Glutamatergic neuron (in vitro differentiated cells): ENCODE measurements around the gene STS. TPM values are rescaled to one million over a fixed set of nuclear protein-coding genes. Genes with fewer than 3 reads are reported as not detected.

Source experiments
- DNase-seq: peaks from one replicate; pipeline ENCODE4 v3.0.0; 2022
- H3K27ac Mint-ChIP-seq: one replicate; pipeline ENCODE4 v1.8.0; 2020; ENCODE audit warnings: mild to moderate bottlenecking, mixed read lengths, inconsistent platforms; ENCODE audit not compliant: unreplicated experiment
- H3K27me3 Mint-ChIP-seq: one replicate; pipeline ENCODE4 v1.8.0; 2020; ENCODE audit warnings: mild to moderate bottlenecking, moderate library complexity, mixed read lengths, inconsistent platforms; ENCODE audit not compliant: unreplicated experiment
- H3K36me3 Mint-ChIP-seq: one replicate; pipeline ENCODE4 v1.8.0; 2020; ENCODE audit warnings: mild to moderate bottlenecking, mixed read lengths, inconsistent platforms; ENCODE audit not compliant: unreplicated experiment
- H3K4me1 Mint-ChIP-seq: one replicate; pipeline ENCODE4 v1.8.0; 2020; ENCODE audit warnings: mild to moderate bottlenecking, low read depth, mixed read lengths, inconsistent platforms; ENCODE audit not compliant: unreplicated experiment
- H3K4me3 Mint-ChIP-seq: one replicate; pipeline ENCODE4 v1.8.0; 2020; ENCODE audit warnings: mild to moderate bottlenecking, mixed read lengths, inconsistent platforms; ENCODE audit not compliant: unreplicated experiment
- H3K9me3 Mint-ChIP-seq: one replicate; pipeline ENCODE4 v1.8.0; 2020; ENCODE audit warnings: mild to moderate bottlenecking, moderate library complexity, mixed read lengths, inconsistent platforms; ENCODE audit not compliant: unreplicated experiment
- CTCF ChIP-seq: fragments of 200-600 bp; sonication (generic); IDR thresholded peaks from one replicate; pipeline ENCODE4 v1.5.0; 2021; ENCODE audit not compliant: partially characterized antibody, unreplicated experiment
- total RNA-seq: library from RNA; stranded (reverse); fragmentation: NEBNext Ultra II Directional; extraction: Animal tissue kit (Norgen Biotek cat#: 25700); gene quantifications from one replicate; pipeline ENCODE4 v1.2.1, GENCODE V29; 2021; ENCODE audit not compliant: unreplicated experiment

The STS gene
- total RNA-seq, 1 donor from 2014 or later = 7.2 TPM

DNA sequence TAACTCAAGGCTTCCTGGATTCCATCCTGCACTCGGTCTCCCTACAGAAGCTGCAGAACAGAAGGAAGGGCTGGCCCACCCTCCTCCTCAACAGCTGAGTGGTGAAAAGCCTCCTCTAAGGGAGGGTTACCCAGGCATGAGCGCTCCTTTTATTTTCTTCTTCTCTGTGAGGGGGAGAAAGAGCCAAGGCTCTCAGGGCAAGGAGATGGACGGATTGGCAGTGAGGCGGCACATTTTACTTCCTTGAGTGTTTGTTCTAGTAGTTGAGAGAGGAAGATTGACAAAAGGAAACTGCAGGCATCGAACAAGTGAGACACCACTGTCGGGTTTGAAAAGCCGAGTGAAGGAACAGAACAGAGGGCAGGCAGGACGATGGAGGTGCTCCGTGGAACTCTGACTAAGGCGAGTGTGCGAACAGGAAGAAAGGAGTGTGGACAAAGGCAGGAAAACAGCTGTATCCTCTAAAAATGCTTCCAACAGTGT is 38.4 kb upstream of the STS start:
- DNase-seq = no peak
- Mint-ChIP-seq H3K27me3 (peaks cover 3% of the 10 kb centered on the region), H3K36me3 (no peaks in the 10 kb centered on the region), H3K4me3 (peak overlapping the region; percentile 39), H3K4me1 (peaks cover 19% of the 10 kb centered on the region), H3K27ac (peak overlapping the region; percentile 92), H3K9me3 (peaks cover 4% of the 10 kb centered on the region)
- TF ChIP-seq CTCF = no peak

DNA sequence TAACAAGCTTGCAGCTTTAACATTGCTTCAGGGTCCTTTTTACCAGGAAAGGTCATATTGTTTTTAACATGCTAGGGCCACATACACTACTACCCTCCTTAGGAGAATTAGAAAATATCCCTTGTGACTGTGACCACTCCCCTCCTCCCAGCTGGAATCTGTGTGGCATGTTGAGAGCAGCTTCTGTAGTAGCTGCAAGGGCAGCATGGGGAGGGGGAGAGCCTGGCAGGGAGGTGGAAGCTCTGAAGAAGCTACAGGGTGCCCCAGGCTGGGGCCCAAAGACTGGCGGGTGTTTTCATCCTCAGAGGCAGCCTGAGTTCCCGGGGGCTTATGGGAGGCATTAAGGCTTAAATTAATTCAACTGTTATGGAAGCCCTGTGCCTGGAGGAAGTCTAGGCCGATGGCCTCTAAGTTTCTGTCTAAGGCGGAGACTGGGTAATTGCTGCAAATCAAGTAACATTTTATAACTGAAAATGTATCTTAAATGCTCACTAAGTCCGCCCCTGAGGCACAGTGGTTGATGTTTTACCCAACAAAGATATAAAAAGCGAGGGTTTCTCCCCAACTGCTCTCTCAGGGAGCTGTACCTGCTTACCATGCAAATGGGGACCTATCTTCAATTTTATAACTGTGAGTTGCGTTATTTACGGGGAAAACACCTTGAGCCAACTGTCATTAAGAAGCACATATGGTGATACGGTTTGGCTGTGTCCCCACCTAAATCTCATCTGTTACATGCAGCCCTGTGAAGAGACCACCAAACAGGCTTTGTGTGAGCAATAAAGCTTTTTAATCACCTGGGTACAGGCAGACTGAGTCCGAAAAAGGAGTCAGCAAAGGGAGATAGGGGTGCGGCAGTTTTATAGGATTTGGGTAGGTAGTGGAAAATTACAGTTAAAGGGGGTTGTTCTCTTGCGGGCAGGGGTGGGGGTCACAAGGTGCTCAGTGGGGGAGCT is 37.4 kb upstream of the STS start:
- Mint-ChIP-seq H3K27me3 (peaks cover 3% of the 10 kb centered on the region), H3K4me1 (peaks cover 19% of the 10 kb centered on the region), H3K4me3 (peak overlapping the region; percentile 42), H3K36me3 (no peaks in the 10 kb centered on the region), H3K27ac (peak overlapping the region; percentile 96), H3K9me3 (peaks cover 4% of the 10 kb centered on the region)
- no peak for DNase-seq
- no peak for TF ChIP-seq CTCF

- Mint-ChIP-seq H3K4me3 (peak overlapping the region; percentile 42), H3K36me3 (no peaks in the 10 kb centered on the region), H3K27me3 (peaks cover 3% of the 10 kb centered on the region), H3K4me1 (peaks cover 19% of the 10 kb centered on the region), H3K27ac (peak overlapping the region; percentile 96), H3K9me3 (peaks cover 4% of the 10 kb centered on the region)
- TF ChIP-seq CTCF = no peak
- no peak for DNase-seq
Measured at GRCh38 chrX:7110821-7111276, 36.7 kb upstream of the STS start.

GRCh38 chrX:7111518-7111917 is 36.0 kb upstream of the STS start:
- DNase-seq = no peak
- H3K27me3 Mint-ChIP-seq = peaks cover 3% of the 10 kb centered on the region
- peak overlapping the region; percentile 48 for H3K27ac Mint-ChIP-seq

More at GRCh38 chrX:7111518-7111917, 36.0 kb upstream of the STS start:
- Mint-ChIP-seq H3K36me3 (no peaks in the 10 kb centered on the region), H3K9me3 (peaks cover 4% of the 10 kb centered on the region), H3K4me3 (no peak overlapping the region), H3K4me1 (peaks cover 19% of the 10 kb centered on the region)
- no peak for TF ChIP-seq CTCF
